A549 (cell line): ENCODE data around the gene ZNF649.

Source experiments
- CEBPB ChIP-seq, 2 experiments: fragments of >200 bp in 1 of 2; sonication (Bioruptor Twin) in 1 of 2; formaldehyde crosslinking in 1 of 2; IDR thresholded peaks; 2 replicates each; pipeline ENCODE4 v1.6.1; 2012 to 2016
- JUN ChIP-seq, 2 experiments: fragments of >200 bp; sonication (Bioruptor Twin); formaldehyde crosslinking; IDR thresholded peaks; 2 replicates in 1 of 2; 3 replicates in 1 of 2; pipeline ENCODE4 v1.6.1; 2016 to 2017
- MAFK ChIP-seq: fragments of 450-650 bp; IDR thresholded peaks from 2 replicates; pipeline ENCODE4 v1.6.1; 2014; ENCODE audit not compliant: partially characterized antibody
- POLR2A ChIP-seq: IDR thresholded peaks from 2 replicates; pipeline ENCODE4 v1.6.1; 2012; ENCODE audit warnings: mild to moderate bottlenecking, low read length
- ZNF302 ChIP-seq: fragments of 250-450 bp; sonication (Bioruptor Pico); IDR thresholded peaks from 2 replicates; pipeline ENCODE4 v1.9.0; 2021; ENCODE audit warnings: inconsistent platforms, mild to moderate bottlenecking, moderate library complexity
- TF ChIP-seq, protein P1 (sequence below): fragments of 450-650 bp; IDR thresholded peaks from 2 replicates; pipeline ENCODE4 v1.6.1; 2014; ENCODE audit warnings: antibody characterized with exemption
- TF ChIP-seq, protein P2 (sequence below): fragments of >200 bp; sonication (Bioruptor Twin); formaldehyde crosslinking; IDR thresholded peaks from 3 replicates; pipeline ENCODE4 v1.5.1; 2016
- TF ChIP-seq, protein P3 (sequence below): IDR thresholded peaks from 2 replicates; pipeline ENCODE4 v1.6.1; 2012
- TF ChIP-seq, protein P4 (sequence below): IDR thresholded peaks from 2 replicates; pipeline ENCODE4 v1.6.1; 2012

DNA sequence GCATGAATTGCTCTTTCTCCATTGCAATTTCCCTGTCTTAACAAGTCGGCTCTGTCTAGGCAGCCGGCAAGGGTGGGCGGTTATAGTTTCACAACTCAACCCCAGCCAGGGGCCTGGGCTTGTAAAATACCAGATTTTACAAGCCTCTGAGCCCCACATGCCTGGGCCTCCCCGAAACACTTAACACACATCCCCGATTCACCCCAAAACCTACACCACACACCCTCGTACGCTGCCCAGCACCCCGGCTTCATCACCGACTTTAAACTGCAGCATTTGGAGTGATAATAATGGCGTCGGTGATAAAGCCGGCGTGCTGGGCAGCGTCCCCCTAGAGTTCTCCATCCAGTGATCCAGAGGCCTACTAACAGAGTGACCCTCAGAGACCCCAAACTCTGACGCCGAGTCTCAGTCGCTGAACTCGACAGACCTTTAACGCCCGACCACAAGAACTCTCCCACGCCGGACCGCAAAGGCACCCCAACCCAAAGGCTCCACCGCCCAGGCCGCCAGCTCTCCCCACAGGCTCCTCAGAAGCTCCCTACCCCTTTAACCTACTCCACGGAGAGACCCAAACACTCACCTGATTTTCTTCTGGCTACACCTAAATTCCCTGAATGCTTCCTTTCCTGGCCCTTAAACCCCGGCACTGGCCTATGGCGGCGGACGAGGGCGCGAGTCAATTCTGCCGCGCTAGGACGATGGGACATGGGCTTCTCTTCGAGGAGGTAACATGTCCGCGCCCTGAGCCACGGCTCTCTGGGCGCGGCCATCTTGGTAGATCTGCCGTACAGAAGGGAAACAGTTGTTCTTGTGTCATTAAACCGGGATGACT is at the start of gene ZNF649:
- no peak for TF ChIP-seq CEBPB (IDR thresholded peaks at IDR 0.05)
- TF ChIP-seq, protein P1, sequence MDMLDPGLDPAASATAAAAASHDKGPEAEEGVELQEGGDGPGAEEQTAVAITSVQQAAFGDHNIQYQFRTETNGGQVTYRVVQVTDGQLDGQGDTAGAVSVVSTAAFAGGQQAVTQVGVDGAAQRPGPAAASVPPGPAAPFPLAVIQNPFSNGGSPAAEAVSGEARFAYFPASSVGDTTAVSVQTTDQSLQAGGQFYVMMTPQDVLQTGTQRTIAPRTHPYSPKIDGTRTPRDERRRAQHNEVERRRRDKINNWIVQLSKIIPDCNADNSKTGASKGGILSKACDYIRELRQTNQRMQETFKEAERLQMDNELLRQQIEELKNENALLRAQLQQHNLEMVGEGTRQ, result no peak
- no peak for TF ChIP-seq MAFK
- TF ChIP-seq ZNF302 (CRISPR knock-in tag), result no peak
- TF ChIP-seq, protein P2, sequence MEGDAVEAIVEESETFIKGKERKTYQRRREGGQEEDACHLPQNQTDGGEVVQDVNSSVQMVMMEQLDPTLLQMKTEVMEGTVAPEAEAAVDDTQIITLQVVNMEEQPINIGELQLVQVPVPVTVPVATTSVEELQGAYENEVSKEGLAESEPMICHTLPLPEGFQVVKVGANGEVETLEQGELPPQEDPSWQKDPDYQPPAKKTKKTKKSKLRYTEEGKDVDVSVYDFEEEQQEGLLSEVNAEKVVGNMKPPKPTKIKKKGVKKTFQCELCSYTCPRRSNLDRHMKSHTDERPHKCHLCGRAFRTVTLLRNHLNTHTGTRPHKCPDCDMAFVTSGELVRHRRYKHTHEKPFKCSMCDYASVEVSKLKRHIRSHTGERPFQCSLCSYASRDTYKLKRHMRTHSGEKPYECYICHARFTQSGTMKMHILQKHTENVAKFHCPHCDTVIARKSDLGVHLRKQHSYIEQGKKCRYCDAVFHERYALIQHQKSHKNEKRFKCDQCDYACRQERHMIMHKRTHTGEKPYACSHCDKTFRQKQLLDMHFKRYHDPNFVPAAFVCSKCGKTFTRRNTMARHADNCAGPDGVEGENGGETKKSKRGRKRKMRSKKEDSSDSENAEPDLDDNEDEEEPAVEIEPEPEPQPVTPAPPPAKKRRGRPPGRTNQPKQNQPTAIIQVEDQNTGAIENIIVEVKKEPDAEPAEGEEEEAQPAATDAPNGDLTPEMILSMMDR, result no peak
- no peak for TF ChIP-seq JUN (IDR thresholded peaks at IDR 0.05)
- TF ChIP-seq, protein P3, sequence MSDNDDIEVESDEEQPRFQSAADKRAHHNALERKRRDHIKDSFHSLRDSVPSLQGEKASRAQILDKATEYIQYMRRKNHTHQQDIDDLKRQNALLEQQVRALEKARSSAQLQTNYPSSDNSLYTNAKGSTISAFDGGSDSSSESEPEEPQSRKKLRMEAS, result no peak
- TF ChIP-seq POLR2A, result no peak
- TF ChIP-seq, protein P4, sequence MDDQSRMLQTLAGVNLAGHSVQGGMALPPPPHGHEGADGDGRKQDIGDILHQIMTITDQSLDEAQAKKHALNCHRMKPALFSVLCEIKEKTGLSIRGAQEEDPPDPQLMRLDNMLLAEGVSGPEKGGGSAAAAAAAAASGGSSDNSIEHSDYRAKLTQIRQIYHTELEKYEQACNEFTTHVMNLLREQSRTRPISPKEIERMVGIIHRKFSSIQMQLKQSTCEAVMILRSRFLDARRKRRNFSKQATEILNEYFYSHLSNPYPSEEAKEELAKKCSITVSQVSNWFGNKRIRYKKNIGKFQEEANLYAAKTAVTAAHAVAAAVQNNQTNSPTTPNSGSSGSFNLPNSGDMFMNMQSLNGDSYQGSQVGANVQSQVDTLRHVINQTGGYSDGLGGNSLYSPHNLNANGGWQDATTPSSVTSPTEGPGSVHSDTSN, result no peak
